HL-60/S4 (cell line): ENCODE results near the gene ID1.
"Not testable (repeated sequence)": the region's sequence is repeated elsewhere in the genome, so short reads cannot be mapped to it uniquely, and the experiment has no call there.

Source experiments
- in situ Hi-C: fragments of 300-500 bp; cut with MboI; formaldehyde crosslinking; loops from 2 replicates; pipeline ENCODE4 v1.14.3; 2022; ENCODE audit warnings: low sequenced_read_pairs

Gene ID1

GRCh38 chr20:31632548-31633338 lies 27.7 kb downstream of the ID1 start:
- in situ Hi-C loops, result no loop called here

DNA sequence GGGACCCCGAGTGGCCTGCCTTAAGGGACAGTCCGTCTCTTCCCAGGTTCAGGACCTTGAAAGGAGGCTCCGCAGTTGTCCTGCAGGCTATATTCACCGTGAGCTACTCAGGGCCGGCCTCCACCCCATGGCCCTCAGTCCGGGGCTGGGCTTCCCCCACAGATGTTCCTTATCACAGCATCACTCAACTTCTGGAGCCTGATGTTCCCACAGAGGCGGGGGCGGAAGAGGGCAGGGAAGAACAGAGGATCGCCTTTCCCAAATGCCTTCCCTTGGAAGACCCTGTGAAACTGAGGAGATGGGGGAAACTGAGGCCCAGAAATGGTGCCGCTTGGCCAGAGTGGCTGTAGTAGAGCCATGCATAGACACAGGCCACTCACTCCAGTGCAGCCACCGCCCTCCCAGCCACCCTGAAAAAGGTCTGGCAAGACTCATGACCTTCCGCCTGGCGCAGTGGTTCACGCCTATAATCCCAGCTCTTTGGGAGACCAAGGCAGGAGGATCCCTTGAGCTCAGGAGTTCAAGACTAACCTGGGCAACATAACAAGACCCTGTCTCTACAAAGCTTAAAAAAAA lies 28.3 kb downstream of the ID1 start:
- in situ Hi-C loops, result no loop called here

DNA sequence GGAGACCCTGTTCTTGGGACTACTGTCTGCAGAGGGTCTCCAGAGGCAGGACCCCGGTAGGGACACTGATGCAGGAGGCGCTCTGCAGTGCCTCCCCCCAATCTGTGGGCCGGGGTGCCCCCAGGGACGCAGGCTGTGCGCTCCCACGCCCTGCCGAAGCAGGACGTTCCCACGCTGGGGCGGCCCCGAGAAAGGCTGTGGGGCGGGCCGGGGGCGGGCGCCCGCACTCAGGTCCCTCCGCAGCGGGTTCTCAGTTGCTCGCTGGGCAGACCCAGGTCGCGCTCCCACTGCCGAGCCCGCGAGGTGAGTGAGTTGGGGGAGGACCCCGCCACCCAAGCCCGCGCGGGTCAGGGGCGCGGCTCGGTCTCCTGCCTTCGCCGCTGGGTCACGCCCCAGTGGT lies 32.6 kb downstream of the ID1 start, which contains the start of gene COX4I2:
Gene COX4I2 (plus strand): TSS at position 253 of the 400 bp plus-strand sequence. CDS start 1,106 bp downstream, outside the sequence.
- in situ Hi-C loops, result no loop called here

GRCh38 chr20:31638317-31638716 lies 33.2 kb downstream of the ID1 start:
- in situ Hi-C loops, result no loop called here

GRCh38 chr20:31638816-31639215 lies 33.7 kb downstream of the ID1 start:
- in situ Hi-C loops, result no loop called here

GRCh38 chr20:31640259-31640658 lies 35.2 kb downstream of the ID1 start:
- in situ Hi-C loops, result no loop called here

DNA sequence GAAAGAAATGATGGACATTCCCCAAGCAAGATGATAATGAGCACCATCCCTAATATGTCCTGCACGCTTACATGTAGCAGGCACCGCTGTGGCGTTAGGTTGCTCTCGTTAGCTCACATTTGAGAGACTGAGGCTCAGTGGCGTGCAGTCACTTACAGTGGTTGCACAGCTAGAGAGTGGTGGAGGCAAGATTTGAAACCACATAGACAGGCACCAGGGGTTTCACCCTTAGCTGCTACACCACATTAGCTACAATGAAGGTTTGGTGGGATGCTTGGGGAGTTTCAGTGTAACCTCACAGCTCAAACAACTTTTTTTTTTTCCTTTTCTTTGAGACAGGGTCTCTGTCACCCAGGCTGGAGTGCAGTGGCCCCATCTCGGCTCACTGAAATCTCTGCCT lies 36.3 kb downstream of the ID1 start:
- in situ Hi-C loops, result no loop called here

DNA sequence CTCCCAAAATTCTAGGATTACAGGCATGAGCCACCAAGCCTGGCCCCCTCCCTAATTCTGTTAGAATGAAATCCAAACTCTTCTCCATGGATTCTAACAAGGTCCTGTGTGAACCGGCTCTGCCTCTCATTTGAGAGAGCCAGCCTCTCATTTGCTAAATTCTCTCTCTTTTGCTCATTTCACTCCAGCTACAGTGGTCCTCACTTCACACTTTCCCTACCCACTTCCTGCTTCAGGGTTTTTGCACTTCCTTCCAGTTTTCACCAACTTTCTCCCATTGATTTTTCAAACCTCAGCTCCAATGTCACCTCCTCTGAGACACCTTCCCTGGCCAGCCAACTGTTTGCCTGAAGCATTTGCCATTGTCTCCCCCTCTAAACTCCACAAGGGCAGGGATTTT lies 37.7 kb downstream of the ID1 start:
- in situ Hi-C loops, result no loop called here

GRCh38 chr20:31643522-31643921 lies 38.4 kb downstream of the ID1 start:
- in situ Hi-C loops, result no loop called here

DNA sequence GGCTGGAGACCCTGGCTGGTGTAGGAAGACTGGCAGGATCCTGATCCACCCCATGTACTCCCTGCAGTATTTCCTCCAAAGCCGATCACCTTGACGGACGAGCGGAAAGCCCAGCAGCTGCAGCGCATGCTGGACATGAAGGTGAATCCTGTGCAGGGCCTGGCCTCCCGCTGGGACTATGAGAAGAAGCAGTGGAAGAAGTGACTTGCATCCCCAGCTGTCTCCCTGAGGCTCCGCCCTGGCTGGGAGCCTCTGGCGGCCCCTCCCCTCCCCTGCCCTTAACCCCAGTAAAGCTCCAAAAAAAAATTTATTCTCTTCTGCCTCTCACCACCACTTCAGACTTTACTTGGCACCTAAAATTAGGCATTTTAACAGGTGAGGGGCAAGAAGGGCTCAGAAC lies 39.6 kb downstream of the ID1 start:
- in situ Hi-C loops, result no loop called here

GRCh38 chr20:31648104-31648503 lies 43.0 kb downstream of the ID1 start:
- in situ Hi-C loops, result not testable (repeated sequence)

DNA sequence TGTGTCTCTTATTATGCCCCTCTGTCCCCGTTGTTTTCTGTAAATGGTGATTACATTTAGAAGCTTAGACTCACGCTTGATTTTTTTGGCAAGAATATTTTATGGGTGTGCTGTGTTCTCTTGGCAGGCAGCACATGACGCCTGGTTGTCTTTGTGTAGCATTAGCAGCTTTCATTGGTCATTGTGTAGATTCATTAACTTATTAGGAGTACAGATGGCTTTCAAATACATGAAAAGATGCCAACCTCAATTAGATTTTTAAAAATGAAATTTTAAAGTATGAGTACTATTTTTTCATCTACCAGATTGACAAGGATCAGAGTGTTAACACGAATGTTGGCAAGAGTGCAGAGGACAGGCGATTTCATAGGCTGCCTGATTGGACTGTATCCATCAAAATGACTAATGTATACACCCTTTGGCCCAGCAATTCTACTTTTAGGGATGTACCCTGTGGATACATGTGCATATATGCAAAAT lies 47.9 kb downstream of the ID1 start:
- in situ Hi-C loops, result no loop called here

- in situ Hi-C loops, result no loop called here
Observed at GRCh38 chr20:31653561-31653960, 48.5 kb downstream of the ID1 start.

GRCh38 chr20:31654534-31654933 lies 49.4 kb downstream of the ID1 start:
- in situ Hi-C loops, result no loop called here
